ENCODE data around the gene FBXW5.

Gene FBXW5

DNA sequence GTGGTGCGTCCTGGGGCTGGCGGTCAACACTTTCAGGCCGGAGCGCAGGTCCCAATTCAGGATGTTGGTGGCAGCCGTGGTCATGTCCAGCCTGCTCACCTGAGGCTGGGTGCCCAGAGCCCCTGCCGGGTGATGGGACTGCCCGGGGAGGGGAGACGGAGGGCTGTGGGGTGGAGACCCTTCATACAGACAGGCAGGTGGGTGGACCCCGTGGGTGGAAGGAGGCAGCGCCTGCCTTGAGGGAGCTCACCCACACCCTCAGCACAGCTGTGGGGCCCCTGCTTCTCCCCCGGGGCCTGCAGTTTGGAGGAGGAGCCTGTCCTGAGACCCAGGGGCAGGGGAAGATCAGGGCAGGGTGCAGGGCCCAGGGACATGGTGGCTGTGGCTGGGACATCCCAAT, 25.8 kb upstream of the FBXW5 start:
- TF ChIP-seq CTCF (IDR thresholded peaks at IDR 0.05; ENCODE audit: low read depth, low read length, missing control alignments): no peak
- no peak overlapping the region for H3K4me3 ChIP-seq (replicated peaks; ENCODE audit: low read depth, low read length)
- DNase-seq (ENCODE audit: extremely low read depth, low read depth): no peak

DNA sequence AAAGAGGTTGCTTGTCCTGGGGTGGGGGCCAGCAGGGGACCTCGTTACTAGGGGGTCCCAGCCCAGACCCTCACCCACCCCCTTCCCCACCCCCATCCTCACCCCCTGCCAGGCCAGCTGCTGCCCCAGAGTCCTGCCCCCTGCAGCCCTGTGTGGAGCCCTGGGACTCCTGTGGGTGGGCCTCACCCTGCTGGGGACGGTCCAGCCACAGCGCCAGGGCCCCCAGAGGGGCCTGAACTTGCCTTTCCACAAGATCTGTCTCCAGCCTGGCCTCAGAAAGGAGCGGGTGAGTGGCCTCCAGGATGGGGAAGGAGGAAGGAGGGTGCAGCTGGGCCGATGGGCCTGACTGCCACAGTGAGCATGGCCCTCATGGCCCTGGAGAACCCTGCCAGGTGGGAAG, 25.2 kb upstream of the FBXW5 start:
- no peak for DNase-seq (ENCODE audit: extremely low read depth, low read depth)
- H3K4me3 ChIP-seq (replicated peaks; ENCODE audit: low read depth, low read length): no peak overlapping the region
- TF ChIP-seq CTCF (IDR thresholded peaks at IDR 0.05; ENCODE audit: low read depth, low read length, missing control alignments): no peak

- no peak for TF ChIP-seq CTCF (IDR thresholded peaks at IDR 0.05; ENCODE audit: low read depth, low read length, missing control alignments)
- no peak for DNase-seq (ENCODE audit: extremely low read depth, low read depth)
Observed at GRCh38 chr9:136969150-136969549, 24.6 kb upstream of the FBXW5 start.

GRCh38 chr9:136968333-136969127, 24.0 kb upstream of the FBXW5 start:
- TF ChIP-seq CTCF (IDR thresholded peaks at IDR 0.05; ENCODE audit: low read depth, low read length, missing control alignments): no peak
- no peak for DNase-seq (ENCODE audit: extremely low read depth, low read depth)
- H3K4me3 ChIP-seq (replicated peaks; ENCODE audit: low read depth, low read length): no peak overlapping the region

More at GRCh38 chr9:136969150-136969549, 24.6 kb upstream of the FBXW5 start:
- H3K4me3 ChIP-seq (replicated peaks; ENCODE audit: low read depth, low read length): no peak overlapping the region

DNA sequence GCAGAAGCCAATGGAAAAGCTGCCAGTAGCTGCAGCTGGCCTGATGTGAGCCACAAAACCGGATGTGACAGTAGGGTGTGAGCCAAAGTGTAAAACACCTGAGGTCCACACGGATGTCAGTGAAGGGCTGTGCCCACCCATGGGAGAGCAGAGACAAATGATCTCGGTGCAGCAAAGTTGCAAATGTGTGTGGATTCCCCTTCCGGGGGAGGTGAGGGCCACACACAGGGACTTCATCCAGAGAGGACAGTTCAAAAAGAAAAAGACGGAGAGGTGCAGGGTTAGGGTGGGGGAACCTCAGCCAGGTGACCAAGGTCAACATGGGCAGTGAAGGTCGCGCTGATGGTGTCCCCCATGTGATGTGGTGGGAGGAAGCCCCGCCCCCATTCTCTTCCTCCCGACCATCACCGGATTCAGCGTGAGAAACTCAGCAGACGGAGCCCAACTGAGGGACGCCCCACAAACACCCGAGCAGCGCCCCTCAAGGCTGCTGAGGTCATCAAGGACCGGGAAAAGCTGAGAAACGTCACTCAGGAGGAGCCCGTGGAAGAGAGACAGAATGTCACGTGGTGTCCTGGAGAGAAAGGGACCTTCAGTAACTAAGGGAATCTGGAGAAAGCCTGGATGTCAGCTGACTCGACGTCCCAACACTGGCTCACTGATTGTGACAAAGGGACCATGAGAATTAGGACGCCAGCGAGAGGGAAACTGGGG, 21.4 kb upstream of the FBXW5 start:
- H3K4me3 ChIP-seq (replicated peaks; ENCODE audit: low read depth, low read length): no peak overlapping the region
- DNase-seq (ENCODE audit: extremely low read depth, low read depth): no peak

DNA sequence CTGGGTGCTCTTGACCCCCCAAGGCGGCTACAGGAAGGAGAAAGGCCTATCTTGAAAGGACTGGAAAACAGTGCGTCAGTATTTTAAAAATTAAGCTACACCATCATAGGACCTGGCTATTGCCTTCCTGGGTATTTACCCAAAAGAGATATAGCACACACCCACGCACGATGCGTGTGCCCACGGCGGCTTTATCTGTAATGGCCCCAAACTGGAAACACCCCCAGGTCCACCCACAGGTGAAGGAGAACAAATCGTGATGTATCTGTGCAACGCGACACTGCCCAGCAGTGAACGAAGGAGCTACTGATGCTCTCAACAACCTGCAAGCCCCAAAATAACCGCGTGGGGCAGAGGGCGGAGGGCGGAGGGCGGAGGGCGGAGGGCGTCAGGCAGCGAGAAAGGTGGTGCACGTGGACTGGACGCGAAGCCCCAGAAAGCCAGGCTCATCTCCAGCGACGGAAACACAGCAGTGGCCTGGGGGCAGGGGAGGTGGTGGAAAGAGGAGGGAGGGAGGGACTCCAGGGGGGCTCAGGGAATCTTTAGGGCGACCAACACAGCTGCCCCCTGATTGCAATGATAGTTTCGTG, 20.4 kb upstream of the FBXW5 start:
- DNase-seq (ENCODE audit: extremely low read depth, low read depth): no peak
- no peak for TF ChIP-seq CTCF (IDR thresholded peaks at IDR 0.05; ENCODE audit: low read depth, low read length, missing control alignments)
- no peak overlapping the region for H3K4me3 ChIP-seq (replicated peaks; ENCODE audit: low read depth, low read length)

More for the DNA sequence above, 21.4 kb upstream of the FBXW5 start:
- TF ChIP-seq CTCF (IDR thresholded peaks at IDR 0.05; ENCODE audit: low read depth, low read length, missing control alignments): no peak

Data from HFF-Myc (cell line).